Panc1 (cell line): Measurements from ENCODE around the gene ADRM1.

Source experiments
- POLR2AphosphoS5 ChIP-seq: IDR thresholded peaks from 2 replicates; pipeline ENCODE4 v1.6.1; 2012; ENCODE audit warnings: mild to moderate bottlenecking, low read depth, low read length, moderate library complexity
- SIN3A ChIP-seq: IDR thresholded peaks from 2 replicates; pipeline ENCODE4 v1.6.1; 2012; ENCODE audit warnings: low read depth, mild to moderate bottlenecking, low read length, moderate library complexity, borderline replicate concordance; ENCODE audit not compliant: insufficient read depth
- TCF7L2 ChIP-seq: IDR thresholded peaks from 2 replicates; pipeline ENCODE4 v1.6.1; 2011; ENCODE audit warnings: mild to moderate bottlenecking, low read depth, low read length, inconsistent platforms
- TF ChIP-seq, protein P1 (sequence below), 2 experiments: IDR thresholded peaks; 2 replicates each; pipeline ENCODE4 v1.6.1; 2011 to 2012; ENCODE audit warnings: low read depth in 2 of 2, control low read depth in 1 of 2, low read length in 1 of 2, mild to moderate bottlenecking in 1 of 2, moderate library complexity in 1 of 2; ENCODE audit not compliant: insufficient read depth in 1 of 2
- TF ChIP-seq, protein P2 (sequence below): fragments of 450-650 bp; IDR thresholded peaks from 2 replicates; pipeline ENCODE4 v1.5.1; 2017; ENCODE audit warnings: mild to moderate bottlenecking

DNA sequence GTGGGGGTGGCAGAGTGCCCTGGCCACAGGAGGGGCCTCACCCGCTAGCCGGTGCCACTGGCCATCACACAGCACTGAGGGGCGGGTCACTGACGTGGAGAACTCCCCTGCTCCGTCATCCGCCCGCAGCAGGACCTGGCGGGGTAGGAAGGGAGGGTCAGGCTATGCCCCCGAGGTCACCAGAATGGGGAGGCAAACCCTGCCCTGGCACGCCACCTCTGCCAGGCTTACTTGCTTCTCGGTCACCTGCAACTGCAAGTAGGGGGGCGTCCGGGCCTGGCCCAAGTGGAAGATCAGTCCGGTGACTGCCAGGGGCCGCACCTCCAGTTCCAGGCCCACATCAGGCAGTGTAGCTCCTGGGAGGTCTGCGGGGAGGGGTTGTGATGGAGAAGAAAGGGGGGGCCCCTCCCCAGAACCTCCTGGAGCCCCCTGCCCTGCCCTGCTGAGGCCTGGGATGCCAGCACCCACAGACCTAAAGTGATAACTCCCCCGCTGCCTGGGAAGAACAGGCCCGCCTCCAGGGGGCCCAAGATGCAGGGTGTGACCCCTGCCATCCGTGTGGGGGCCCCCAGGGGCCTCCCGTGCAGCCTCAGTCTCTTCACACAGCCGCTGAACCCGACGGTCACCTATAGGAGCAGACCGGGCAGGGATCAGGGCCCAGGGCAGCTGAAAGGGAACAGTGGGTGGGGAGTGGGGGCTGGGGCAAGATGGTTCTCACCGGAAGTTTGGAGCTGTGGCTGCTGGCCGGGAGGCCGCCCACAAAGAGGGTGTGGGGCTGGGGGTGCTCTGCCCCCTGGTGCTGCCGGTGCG is 7.4 kb downstream of the ADRM1 start:
- TF ChIP-seq, protein P1, sequence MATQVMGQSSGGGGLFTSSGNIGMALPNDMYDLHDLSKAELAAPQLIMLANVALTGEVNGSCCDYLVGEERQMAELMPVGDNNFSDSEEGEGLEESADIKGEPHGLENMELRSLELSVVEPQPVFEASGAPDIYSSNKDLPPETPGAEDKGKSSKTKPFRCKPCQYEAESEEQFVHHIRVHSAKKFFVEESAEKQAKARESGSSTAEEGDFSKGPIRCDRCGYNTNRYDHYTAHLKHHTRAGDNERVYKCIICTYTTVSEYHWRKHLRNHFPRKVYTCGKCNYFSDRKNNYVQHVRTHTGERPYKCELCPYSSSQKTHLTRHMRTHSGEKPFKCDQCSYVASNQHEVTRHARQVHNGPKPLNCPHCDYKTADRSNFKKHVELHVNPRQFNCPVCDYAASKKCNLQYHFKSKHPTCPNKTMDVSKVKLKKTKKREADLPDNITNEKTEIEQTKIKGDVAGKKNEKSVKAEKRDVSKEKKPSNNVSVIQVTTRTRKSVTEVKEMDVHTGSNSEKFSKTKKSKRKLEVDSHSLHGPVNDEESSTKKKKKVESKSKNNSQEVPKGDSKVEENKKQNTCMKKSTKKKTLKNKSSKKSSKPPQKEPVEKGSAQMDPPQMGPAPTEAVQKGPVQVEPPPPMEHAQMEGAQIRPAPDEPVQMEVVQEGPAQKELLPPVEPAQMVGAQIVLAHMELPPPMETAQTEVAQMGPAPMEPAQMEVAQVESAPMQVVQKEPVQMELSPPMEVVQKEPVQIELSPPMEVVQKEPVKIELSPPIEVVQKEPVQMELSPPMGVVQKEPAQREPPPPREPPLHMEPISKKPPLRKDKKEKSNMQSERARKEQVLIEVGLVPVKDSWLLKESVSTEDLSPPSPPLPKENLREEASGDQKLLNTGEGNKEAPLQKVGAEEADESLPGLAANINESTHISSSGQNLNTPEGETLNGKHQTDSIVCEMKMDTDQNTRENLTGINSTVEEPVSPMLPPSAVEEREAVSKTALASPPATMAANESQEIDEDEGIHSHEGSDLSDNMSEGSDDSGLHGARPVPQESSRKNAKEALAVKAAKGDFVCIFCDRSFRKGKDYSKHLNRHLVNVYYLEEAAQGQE (IDR thresholded peaks at IDR 0.05; ENCODE audit: insufficient read depth in 1 of 2, low read depth in 2 of 2, low read length in 1 of 2), result no peak
- TF ChIP-seq, protein P2, sequence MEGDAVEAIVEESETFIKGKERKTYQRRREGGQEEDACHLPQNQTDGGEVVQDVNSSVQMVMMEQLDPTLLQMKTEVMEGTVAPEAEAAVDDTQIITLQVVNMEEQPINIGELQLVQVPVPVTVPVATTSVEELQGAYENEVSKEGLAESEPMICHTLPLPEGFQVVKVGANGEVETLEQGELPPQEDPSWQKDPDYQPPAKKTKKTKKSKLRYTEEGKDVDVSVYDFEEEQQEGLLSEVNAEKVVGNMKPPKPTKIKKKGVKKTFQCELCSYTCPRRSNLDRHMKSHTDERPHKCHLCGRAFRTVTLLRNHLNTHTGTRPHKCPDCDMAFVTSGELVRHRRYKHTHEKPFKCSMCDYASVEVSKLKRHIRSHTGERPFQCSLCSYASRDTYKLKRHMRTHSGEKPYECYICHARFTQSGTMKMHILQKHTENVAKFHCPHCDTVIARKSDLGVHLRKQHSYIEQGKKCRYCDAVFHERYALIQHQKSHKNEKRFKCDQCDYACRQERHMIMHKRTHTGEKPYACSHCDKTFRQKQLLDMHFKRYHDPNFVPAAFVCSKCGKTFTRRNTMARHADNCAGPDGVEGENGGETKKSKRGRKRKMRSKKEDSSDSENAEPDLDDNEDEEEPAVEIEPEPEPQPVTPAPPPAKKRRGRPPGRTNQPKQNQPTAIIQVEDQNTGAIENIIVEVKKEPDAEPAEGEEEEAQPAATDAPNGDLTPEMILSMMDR, result no peak
- TF ChIP-seq POLR2AphosphoS5 (peak; percentile 19; the same call in 1 of the 2 replicates), SIN3A (peak; percentile 22; the same call in 1 of the 2 replicates), TCF7L2 (no peak)
